ENCODE measurements around the gene TRIM23.
A peak's percentile ranks its signal among the peaks of the same experiment; 100 is the strongest.
"Not testable (repeated sequence)": the region's sequence is repeated elsewhere in the genome, so short reads cannot be mapped to it uniquely, and the experiment has no call there.

The TRIM23 gene

DNA sequence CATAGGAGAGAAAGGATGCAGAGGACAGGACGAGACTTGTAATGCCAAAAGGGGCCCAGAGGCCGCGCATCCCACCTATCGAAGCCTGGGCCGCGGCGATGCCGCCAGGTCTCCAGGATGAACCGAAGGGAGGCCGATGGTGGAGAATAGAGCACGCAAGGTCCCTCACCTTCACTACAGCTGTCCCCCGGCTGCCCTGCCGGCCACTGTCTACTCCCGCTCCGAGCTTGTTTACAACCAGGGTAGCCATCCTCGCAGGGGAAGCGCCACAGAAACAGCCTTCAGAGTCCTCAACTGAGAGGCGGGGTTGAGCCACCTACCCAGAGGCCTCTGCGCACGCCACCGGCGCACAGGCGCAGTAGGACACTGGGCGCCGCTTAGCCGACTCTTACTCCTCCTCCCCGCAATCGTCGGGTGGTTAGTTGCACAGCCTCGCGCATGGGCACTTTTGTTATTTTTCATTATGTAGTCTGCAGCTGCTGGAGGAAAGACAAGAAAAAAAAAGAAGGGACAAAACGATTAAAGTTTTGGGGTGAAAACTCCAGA is at the start of gene TRIM23:
TRIM23 (minus strand) TSS at position 309 of the 546 bp plus-strand sequence; CDS start at position 250, 59 bp downstream.
- peak; percentile 82 to 83 for DNase-seq (ENCODE audit: low read depth in 2 of 2)

DNA sequence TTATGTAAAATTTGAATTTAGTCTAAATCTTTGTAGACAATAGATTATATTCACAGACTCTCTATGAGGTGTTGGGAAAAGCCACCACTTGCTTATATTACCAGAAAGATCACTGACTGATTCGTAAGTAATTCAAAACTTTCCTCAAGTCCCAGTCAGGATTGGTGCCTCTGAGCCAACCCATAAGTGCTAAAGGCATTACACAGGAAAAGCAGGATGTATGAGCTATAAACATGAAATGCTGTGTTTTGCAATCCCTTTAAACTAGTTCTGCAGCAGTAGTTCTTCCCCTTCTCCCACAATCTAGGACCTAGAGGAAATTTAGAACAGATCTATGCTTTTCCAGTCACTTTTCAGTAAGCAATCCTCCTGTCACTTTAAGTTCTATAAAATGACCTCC is 48.7 kb upstream of the TRIM23 start:
- no peak for DNase-seq (ENCODE audit: low read depth in 2 of 2)

DNA sequence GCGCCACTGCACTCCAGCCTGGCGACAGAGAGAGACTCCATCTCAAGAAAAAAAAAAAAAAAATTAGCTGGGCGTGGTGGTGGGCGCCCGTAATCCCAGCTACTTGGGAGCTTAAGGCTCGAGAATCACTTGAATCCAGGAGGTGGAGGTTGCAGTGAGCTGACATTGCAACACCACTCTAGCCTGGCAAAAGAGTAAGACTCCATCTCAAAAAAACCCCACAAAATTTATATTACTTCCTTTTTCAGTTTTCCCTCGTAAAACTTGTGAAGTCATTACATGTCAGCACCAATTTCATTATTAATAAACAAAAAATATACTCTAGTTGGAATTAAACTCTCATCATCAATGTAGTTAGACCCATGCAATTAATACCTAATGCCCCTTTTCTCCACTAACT is 44.6 kb upstream of the TRIM23 start:
- no peak for DNase-seq (ENCODE audit: low read depth in 2 of 2)

DNA sequence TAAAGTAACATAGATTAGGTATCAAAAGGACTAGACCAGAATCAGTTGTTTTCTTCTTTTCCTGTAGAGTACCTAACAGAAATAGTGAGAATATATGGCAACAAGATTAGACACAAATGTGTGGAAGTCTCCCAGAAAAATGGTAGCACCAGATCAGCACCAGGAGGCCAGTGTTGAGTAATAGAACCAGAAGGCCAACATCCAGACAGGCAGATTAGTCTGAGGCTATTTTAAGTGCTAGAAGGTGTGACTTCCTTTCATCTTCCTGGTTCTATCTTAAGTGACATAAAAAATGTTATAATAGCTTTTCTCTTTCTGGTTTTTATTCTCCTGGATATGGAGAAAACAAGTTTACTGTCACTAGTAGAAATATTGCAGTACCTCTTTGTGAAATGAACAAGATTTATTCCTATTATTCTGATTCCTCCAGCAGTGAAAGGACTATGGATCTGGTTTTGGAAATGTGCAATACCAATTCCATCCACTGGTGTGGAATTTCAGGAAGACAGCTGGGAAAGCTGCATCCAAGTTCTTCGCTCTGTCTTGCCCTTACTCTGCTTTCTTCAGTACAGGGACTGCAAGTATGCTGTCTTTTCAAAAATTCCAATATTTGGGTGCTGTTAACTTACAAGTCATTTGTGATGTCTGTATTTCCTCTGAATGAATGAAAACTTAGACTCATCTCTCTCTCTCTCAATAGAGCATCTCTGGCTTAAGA is 39.8 kb upstream of the TRIM23 start:
- DNase-seq (ENCODE audit: low read depth in 2 of 2): no peak

DNA sequence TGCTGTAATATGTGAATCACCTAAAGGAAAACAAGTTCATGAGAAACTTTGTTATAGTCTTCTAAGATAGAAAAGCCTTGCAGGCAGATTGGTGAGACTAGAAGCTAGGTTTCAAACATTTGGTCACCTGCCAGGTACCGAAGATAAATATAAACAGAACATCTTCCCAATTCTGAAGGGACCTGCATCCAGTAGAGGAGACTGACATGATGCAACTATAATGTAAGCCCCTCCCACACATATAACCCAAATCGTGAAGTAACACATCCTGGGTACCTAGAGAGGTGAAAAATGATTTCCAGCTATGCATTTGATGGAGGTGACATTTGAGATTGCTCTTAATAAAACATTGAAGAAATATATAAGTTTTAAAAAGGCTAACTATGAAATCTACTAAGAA is 30.6 kb upstream of the TRIM23 start:
- DNase-seq (ENCODE audit: low read depth in 2 of 2): no peak

DNA sequence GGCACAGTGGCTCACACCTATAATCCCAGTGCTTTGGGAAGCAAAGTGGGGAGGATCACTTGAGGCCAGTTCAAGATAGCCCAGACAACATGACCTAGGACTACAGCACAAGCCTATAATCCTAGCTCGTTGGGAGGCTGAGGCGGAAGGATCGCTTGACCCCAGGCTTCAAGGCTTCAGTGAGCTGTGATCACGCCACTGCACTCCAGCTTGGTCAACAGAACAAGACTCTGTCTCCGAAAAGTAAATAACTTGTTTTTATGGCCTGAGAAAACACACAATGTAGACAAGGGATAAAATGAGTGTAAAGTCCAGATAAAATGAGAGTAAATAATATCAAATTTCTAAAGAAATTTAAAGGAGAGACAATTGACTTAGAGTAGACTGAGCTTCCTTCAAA is 27.0 kb upstream of the TRIM23 start:
- DNase-seq (ENCODE audit: low read depth in 2 of 2): no peak

DNA sequence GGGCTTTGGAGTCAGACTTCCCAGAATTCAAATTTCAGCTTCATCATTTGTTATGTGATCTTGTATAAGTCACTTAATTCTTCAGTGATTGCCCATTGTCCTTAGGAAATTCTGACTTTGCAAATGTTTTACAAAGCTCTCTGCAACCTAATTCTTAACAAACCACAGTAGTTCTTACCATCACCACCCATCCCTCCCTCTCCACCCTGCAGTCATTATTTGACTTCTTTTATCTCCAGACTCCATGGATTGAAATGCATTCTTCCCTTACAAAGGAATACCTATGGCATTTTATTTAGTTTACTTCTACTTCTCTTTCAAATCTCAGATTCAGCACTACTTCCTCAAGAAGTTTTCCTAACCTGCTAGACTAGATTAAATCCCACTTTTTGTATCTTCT is 23.8 kb upstream of the TRIM23 start:
- DNase-seq (ENCODE audit: low read depth in 2 of 2): no peak

DNA sequence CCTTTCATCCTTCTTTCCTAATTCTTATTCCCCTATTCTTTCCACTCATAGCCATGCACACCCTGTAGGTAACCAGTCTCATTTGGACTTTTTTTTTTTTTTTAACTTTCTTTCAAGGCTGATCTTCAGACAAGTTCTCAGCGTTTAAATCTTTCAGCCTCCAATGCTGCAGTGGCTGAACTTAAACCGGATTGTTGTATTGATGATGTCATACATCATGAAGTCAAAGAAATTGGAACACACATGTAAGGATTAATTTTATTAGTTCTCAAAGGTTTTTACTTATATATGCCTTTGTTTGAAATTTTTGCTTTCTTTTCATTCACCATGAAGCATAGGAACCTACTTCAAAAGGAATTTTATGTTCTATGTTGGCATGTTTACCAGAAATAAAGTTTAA is 22.8 kb upstream of the TRIM23 start:
- no peak for DNase-seq (ENCODE audit: low read depth in 2 of 2)

DNA sequence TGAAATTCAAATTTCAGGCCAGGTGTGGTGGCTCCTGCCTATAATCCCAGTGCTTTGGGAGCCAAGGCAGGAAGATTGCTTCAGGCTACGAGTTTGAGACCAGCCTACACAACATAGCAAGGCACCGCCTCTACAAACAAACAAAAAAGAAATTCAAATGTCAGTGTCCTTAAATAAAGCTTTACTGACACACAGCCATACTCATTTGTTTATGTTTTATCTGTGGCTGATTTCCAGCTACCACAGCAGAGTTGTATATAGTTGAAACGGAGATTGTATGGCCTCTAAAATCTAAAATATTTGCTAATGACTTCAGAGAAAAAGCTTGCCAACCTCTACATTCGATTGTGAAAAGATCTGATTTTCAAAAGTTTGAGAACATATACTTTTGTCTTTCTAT is 16.1 kb upstream of the TRIM23 start:
- DNase-seq (ENCODE audit: low read depth in 2 of 2): no peak

DNA sequence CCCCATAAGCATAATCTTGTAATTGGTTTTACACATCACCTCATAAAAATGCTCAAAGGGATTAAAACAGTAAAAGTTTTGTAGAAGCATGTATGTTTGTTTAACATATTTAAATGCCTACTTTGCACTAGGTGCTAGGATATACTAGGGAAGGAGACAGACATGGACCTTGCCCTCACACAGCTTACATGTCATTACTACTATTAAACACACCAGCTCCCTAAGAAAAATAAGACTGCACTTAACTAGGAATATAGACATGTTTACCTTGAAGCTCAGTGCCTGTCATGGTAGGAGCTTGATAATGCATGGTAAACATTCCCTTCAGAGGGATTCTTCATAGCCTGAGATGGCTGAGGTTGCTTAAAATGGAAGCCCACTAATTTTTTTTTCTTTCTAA is 6.8 kb upstream of the TRIM23 start:
- DNase-seq (ENCODE audit: low read depth in 2 of 2): no peak

DNA sequence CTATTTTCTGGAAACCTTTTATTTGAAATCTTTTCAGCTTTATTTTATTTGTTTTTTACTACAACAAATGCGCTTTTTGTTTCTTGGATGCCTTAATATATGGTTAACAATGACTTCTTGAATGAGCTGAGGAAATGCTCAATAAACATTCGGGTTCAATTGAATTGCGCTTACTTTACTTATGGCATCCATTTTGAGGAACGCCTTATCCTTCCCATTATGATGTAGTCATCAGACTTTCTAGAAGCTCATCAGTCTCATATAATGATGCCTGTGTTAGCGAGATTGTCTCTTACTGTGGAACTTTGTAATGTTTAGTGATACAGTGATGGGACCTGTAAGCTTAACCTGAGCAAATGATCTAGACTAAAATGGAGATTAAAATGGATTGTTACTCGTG is 1.6 kb upstream of the TRIM23 start:
- DNase-seq (ENCODE audit: low read depth in 2 of 2): no peak

DNA sequence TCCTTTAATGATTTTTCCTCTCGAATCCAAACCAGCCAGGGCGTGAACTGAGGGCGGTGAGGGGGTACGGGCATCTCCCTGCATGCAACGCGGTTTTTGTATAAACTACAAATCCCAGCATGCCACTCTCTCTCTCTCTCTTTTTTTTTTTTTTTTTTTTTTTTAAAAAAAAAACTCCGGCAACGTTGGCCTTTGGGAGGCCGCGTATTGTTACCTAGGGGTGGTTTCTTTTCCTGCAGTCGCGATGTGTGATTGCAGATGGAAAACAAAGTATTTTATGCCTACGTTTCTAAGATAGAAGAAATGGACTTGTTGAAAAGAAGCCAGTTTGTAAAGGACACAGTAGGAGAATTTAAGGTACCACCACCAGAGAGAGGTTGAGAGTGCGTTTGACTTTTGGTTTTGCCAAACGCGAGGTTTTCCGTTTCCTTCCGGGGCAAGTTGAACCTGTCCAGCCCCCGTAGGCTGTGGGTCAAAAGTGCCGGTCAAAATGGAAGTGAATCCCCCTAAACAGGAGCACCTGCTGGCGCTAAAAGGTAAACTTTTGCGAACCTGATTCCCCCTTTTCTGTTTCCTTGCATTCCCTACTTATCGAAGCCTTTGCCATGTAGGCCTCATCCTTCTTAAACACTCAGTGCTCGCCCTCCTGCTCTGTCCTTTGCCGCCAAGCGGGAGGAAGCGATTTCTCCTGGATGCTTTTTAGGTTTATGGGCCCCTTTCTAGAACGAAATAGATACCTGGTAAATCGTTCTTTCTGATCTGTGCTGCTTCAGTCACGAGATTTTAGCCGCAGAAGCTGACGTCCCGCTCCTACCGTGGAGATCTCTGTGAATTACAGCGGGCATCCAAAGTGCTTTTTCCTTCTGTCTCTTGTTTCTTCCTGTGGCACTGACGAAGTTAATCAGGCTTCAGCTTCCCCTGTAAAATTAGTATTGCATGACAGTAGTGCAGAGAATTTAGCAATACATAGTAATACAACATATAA is 730 bp upstream of the TRIM23 start, which contains the start of the genes SHLD3 and TRAPPC13:
SHLD3 (plus strand) TSS at position 457 of the 985 bp plus-strand sequence. CDS start 4,561 bp downstream, outside the sequence.
TRAPPC13 (plus strand) TSS at position 457 of the 985 bp plus-strand sequence; CDS start at position 491, 34 bp downstream.
- DNase-seq (ENCODE audit: low read depth in 2 of 2): peak; percentile 65 to 72

DNA sequence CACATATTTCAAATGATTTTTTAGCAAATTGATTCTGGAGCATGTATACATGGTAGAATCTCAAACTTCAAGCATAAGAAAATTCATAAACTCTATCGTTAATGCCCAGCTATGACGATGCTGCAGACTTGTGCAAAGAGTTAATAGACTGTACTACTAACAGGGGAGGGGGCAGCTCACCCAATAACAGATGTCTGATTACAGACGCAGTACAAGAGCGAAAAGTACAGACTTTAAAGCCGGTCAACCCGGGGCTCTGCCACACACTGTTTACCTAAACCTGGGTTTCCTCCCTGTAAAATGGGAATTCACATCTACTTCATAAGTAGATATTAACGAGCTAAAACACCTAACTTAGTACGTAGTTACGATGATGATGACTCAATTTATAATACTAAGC is 651 bp downstream of the TRIM23 start:
- no peak for DNase-seq (ENCODE audit: low read depth in 2 of 2)

DNA sequence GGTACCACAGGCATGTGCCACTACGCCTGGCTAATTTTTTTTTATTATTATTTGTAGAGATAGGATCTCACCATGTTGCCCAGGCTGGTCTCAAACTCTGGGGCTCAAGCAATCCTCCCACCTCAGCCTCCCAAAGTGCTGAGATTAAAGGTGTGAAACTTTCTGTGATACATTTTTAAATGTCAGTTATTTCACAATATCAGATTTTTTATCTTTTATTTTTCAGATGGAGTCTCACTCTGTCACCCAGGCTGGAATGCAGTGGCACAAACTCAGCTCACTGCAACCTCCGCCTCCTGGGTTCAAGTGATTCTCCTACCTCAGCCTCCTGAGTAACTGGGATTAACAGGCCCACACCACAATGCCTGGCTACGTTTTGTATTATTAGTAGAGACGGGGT is 2.2 kb downstream of the TRIM23 start:
- not testable (repeated sequence) for DNase-seq (ENCODE audit: low read depth in 2 of 2)

DNA sequence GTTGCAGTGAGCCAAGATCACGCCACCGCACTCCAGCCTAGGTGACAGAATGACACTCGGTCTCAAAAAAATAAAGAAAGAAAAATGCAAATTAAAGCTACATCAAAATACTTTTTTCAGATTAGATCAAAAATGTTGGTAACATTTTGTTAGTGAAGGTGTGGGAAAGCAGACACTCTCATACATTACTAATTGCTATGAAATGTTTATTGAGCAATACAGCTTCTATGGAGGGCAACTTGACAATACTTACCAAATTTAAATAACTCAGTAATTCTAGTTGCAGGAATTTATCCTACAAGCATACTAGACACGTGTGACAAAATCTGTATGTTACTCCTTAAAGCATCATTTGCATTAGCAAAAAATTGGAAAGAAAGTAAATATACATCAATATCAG is 4.1 kb downstream of the TRIM23 start:
- DNase-seq (ENCODE audit: low read depth in 2 of 2): no peak

DNA sequence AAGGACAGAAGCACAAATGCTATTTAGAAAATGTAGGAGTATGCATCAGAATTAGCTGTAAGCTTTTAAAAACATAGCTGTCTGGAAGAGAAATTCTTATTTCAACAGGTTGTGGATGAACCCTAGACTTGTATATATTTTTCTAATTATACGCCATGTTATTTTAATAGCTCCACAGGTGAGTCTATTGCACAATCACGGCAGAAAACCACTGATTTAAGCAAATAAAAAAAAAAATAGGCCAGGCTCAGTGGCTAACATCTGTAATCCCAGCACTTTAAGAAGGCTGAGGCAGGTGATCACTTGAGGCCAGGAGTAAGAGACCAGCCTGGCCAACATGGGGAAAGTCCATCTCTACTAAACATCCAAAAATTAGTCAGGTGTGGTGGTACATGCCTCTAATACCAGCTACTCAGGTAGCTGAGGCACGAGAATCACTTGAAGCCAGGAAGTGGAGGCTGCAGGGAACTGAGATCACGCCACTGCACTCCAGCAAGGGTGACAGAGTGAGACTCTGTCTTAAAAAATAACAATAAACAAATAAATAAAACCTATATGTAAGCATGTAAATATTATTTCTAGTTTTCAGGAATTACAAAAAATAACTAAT is 11.7 kb downstream of the TRIM23 start:
- no peak for DNase-seq (ENCODE audit: low read depth in 2 of 2)

DNA sequence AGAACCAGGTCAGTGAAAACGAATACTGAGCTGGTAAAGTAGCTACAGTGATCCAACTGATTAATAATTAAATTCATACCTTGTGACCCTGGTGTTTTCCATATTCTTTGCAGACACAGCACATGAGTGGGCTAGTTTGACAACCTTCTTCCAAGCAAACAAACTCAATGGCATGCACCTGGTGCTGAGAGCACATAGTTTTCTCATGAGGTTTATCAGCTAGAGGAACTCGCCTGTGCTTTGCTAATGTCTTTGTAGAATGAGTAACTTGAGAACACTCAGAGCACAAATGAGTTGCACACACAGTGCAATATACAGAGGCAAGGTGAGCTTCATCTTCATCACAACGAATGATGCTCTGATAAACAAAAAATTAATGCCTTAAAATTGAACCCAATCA is 12.6 kb downstream of the TRIM23 start:
- no peak for DNase-seq (ENCODE audit: low read depth in 2 of 2)

DNA sequence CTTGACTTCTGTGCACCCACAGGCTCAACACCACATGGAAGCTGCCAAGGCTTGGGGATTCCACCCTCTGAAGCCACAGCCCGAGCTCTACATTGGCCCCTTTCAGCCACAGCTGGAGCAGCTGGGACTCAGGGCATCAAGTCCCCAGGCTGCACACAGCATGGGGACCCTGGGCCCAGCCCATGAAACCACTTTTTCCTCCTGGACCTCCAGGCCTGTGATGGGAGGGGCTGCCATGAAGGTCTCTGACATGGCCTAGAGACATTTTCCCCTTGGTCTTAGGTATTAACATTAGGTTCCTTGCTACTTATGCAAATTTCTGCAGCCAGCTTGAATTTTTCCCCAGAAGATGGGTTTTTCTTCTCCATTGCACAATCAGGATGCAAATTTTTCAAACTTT is 22.4 kb downstream of the TRIM23 start:
- DNase-seq (ENCODE audit: low read depth in 2 of 2): not testable (repeated sequence)

DNA sequence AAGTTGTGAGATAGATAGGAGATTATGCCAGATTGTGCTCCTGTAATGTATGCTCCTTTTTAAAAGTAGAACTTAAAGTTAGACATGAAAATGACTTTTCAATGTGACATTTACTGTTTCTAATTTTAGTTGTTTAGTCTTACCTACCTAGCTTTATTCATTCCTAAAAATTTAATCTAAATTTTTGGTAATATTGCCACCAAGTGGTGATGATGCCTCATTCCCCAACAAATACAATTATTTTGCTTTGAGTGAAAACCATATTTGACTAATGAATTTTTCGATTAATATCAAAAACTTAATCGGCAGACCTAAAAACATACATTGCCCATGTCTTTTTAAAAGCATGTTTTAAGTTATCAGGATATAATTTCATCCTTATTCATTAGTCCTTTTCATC is 35.4 kb downstream of the TRIM23 start:
- no peak for DNase-seq (ENCODE audit: low read depth in 2 of 2)

DNA sequence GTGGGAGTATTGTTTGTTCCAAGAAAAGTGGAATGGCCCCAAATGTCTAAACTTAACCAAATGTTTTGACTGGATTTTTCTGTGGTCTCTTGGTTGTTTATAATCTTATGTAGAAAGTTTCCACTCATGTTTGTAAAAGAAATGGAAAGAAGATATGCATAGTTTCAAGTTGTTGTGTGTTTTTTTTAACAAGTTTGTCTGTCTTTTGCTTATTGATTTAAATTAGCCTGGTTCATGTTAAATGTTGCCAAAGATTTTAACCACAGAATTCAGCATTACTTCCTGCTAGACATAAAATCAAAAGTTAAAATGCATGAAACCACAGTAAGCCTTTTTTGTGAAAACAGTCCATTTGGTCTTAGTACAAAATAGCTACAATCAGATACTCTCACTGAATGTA is 47.0 kb downstream of the TRIM23 start:
- DNase-seq (ENCODE audit: low read depth in 2 of 2): no peak

DNA sequence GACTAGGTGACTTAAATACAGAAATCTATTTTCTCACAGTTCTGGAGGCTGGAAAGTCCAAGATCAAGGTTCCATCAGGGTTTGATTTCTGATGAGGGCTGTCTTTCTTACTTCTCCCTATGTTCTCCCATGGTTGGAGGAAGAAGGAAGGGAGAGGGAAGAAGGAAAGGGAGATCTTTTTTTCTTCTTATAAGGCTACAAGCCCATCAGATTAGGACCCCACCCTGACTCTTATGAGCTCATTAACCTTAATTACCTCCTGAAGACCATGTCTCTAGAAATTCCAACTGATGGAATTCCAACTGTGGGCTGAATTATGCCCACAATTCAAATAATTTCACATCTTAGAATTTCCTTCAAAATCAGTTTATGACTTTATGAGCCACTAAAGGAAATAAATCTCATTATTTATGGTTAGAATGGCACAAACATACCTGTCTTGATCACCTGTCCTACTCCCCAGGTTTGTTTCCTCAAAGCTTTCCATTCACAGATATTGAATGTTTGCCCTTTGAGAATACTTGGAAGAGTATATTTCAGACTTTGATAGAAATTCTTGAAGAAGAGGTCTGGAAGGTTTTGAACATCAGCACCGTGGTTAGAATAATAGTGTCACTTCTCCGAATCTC is 53.4 kb downstream of the TRIM23 start:
- DNase-seq (ENCODE audit: low read depth in 2 of 2): no peak
